ENCODE results near the gene STRIP2.
A peak's percentile ranks its signal among the peaks of the same experiment; 100 is the strongest.

DNA sequence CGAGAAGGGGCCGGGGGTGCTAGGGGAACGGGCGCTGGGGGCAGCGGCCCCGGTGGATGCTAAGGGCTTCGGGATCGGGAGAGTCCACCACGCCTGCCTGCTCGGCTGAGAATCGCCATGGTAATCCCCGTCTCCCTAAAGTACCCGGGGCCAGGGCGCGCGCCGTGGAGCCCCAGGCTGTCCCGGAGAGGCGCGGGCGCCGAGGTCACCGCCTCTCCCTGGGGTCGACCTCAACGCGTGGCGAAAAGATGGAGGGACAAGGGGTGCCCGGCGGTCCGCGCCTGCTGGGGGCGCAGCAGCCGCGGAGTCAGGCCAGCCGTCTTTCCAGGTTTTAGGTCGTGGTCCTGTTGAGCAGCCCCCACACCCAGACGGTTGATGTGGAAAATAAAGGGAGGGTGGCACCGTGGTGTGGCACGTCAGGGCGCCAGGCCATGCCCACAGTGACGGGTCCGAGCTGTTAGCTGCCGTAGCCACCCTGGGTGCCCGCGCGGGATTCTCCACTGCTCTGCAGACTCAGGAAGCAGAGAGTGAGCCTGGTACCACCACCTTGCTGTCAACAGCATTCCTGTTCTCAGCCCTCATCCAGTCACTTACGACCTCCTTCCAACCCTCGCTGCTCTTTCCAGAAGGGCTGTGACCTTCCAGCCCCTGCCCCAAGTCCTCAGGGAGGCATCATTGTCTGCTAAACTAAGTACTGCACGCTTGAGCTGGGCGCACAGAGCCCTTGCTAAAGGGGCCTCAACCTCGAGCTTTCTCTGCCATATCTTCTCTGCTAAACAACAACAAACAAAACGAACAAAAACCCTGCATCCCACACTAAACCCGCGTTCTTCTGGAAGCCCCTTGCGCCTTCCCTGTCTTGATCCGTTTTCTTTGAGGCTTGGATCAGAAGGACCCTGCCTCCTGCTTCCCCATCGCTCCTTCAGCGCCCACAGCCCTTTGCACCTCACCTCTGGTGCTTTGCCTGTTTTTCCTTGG lies 68.8 kb downstream of the STRIP2 start:
- no peak for TF ChIP-seq EZH2 (IDR thresholded peaks at IDR 0.05; ENCODE audit: borderline replicate concordance, low read depth, low read length, poor library complexity, severe bottlenecking)
- TF ChIP-seq, protein P1, sequence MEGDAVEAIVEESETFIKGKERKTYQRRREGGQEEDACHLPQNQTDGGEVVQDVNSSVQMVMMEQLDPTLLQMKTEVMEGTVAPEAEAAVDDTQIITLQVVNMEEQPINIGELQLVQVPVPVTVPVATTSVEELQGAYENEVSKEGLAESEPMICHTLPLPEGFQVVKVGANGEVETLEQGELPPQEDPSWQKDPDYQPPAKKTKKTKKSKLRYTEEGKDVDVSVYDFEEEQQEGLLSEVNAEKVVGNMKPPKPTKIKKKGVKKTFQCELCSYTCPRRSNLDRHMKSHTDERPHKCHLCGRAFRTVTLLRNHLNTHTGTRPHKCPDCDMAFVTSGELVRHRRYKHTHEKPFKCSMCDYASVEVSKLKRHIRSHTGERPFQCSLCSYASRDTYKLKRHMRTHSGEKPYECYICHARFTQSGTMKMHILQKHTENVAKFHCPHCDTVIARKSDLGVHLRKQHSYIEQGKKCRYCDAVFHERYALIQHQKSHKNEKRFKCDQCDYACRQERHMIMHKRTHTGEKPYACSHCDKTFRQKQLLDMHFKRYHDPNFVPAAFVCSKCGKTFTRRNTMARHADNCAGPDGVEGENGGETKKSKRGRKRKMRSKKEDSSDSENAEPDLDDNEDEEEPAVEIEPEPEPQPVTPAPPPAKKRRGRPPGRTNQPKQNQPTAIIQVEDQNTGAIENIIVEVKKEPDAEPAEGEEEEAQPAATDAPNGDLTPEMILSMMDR (conservative IDR thresholded peaks at IDR 0.05; ENCODE audit: low read depth, low read length) = peak; percentile 15; the same call in 1 of the 2 replicates
